Activated CD4-positive, CD25-positive, alpha-beta regulatory T cell treated with anti-CD3 and anti-CD28 coated beads, Interleukin-2, amount 50 U/mL, for 24 hours (primary cell): ENCODE measurements around the gene DLEC1.
"Not testable (repeated sequence)": the region's sequence is repeated elsewhere in the genome, so short reads cannot be mapped to it uniquely, and the experiment has no call there.

Experiments used
- ATAC-seq, 2 donors: fragments of 150-1000 bp; cut with Tn5 transposase; one replicate each; pipeline ENCODE4 v1.10.0; 2021; ENCODE audit warnings: mild to moderate bottlenecking in 1 of 2, moderate library complexity in 1 of 2

DLEC1 gene

GRCh38 chr3:38086496-38086895, 47.5 kb downstream of the DLEC1 start:
- ATAC-seq, result no peak

- ATAC-seq, result not testable (repeated sequence)
Measured at GRCh38 chr3:38087278-38087677, 48.3 kb downstream of the DLEC1 start.

GRCh38 chr3:38088126-38089078, 49.4 kb downstream of the DLEC1 start:
- ATAC-seq, result no peak

GRCh38 chr3:38089163-38089562, 50.2 kb downstream of the DLEC1 start:
- no peak for ATAC-seq

- ATAC-seq, result no peak
Measured at GRCh38 chr3:38090453-38090852, 51.4 kb downstream of the DLEC1 start.

GRCh38 chr3:38094999-38095398, 56.0 kb downstream of the DLEC1 start:
- ATAC-seq, result no peak

- no peak for ATAC-seq
Measured at GRCh38 chr3:38095669-38096483, 56.9 kb downstream of the DLEC1 start.

GRCh38 chr3:38097446-38098375, 58.7 kb downstream of the DLEC1 start:
- ATAC-seq, result no peak

- ATAC-seq, result no peak
Measured at GRCh38 chr3:38098376-38098723, 59.3 kb downstream of the DLEC1 start.

GRCh38 chr3:38099518-38099917, 60.5 kb downstream of the DLEC1 start:
- ATAC-seq, result no peak

- ATAC-seq, result no peak
Measured at GRCh38 chr3:38100498-38100897, 61.5 kb downstream of the DLEC1 start.

GRCh38 chr3:38101811-38102443, 62.9 kb downstream of the DLEC1 start:
- no peak for ATAC-seq

GRCh38 chr3:38102444-38102814, 63.4 kb downstream of the DLEC1 start:
- no peak for ATAC-seq

- ATAC-seq, result no peak
Measured at GRCh38 chr3:38105525-38105924, 66.5 kb downstream of the DLEC1 start.

GRCh38 chr3:38107911-38108648, 69.1 kb downstream of the DLEC1 start:
- ATAC-seq, result no peak

GRCh38 chr3:38108649-38109579, 69.9 kb downstream of the DLEC1 start:
- no peak for ATAC-seq

- no peak for ATAC-seq
Measured at GRCh38 chr3:38109580-38110313, 70.7 kb downstream of the DLEC1 start.

- no peak for ATAC-seq
Measured at GRCh38 chr3:38110314-38111050, 71.5 kb downstream of the DLEC1 start.

- no peak for ATAC-seq
Measured at GRCh38 chr3:38111201-38111600, 72.2 kb downstream of the DLEC1 start.
